GM11168 (cell line): ENCODE data around the gene MRTO4.
"Not testable (repeated sequence)": the region's sequence is repeated elsewhere in the genome, so short reads cannot be mapped to it uniquely, and the experiment has no call there.

ENCODE experiments used
- in situ Hi-C: fragments of 300-500 bp; cut with MboI; formaldehyde crosslinking; loops from one replicate; pipeline ENCODE4 v1.12.0; 2022; ENCODE audit warnings: low sequenced_read_pairs; ENCODE audit not compliant: unreplicated experiment

Gene MRTO4

GRCh38 chr1:19222979-19223824, 28.4 kb upstream of the MRTO4 start:
- in situ Hi-C loops, result no loop called here

- in situ Hi-C loops, result no loop called here
Measured at GRCh38 chr1:19229229-19229628, 22.4 kb upstream of the MRTO4 start.

- in situ Hi-C loops, result no loop called here
Measured at GRCh38 chr1:19229828-19230325, 21.7 kb upstream of the MRTO4 start.

- in situ Hi-C loops, result not testable (repeated sequence)
Measured at GRCh38 chr1:19231736-19232523, 19.7 kb upstream of the MRTO4 start.

- in situ Hi-C loops, result no loop called here
Measured at GRCh38 chr1:19232524-19232846, 19.1 kb upstream of the MRTO4 start.

- in situ Hi-C loops, result no loop called here
Measured at GRCh38 chr1:19234224-19234623, 17.4 kb upstream of the MRTO4 start.

GRCh38 chr1:19239876-19240275, 11.7 kb upstream of the MRTO4 start:
- in situ Hi-C loops, result no loop called here

- in situ Hi-C loops, result no loop called here
Measured at GRCh38 chr1:19240673-19241538, 10.7 kb upstream of the MRTO4 start.

GRCh38 chr1:19250629-19251304, 838 bp upstream of the MRTO4 start:
- in situ Hi-C loops, result no loop called here

- in situ Hi-C loops, result no loop called here
Measured at GRCh38 chr1:19254416-19254815, 2.8 kb downstream of the MRTO4 start.

- in situ Hi-C loops, result no loop called here
Measured at GRCh38 chr1:19255288-19255687, 3.7 kb downstream of the MRTO4 start.

GRCh38 chr1:19256301-19256700, 4.7 kb downstream of the MRTO4 start:
- in situ Hi-C loops, result not testable (repeated sequence)

- in situ Hi-C loops, result no loop called here
Measured at GRCh38 chr1:19257178-19257914, 5.7 kb downstream of the MRTO4 start.

GRCh38 chr1:19258353-19258752, 6.7 kb downstream of the MRTO4 start:
- in situ Hi-C loops, result no loop called here

GRCh38 chr1:19260211-19261138, 8.9 kb downstream of the MRTO4 start:
- in situ Hi-C loops, result no loop called here

GRCh38 chr1:19262047-19262446, 10.4 kb downstream of the MRTO4 start:
- in situ Hi-C loops, result no loop called here

- in situ Hi-C loops, result no loop called here
Measured at GRCh38 chr1:19262744-19263143, 11.1 kb downstream of the MRTO4 start.

- in situ Hi-C loops, result no loop called here
Measured at GRCh38 chr1:19268445-19268844, 16.8 kb downstream of the MRTO4 start.
